Activated CD8-positive, alpha-beta memory T cell treated with anti-CD3 and anti-CD28 coated beads, Interleukin-2, amount 50 U/mL, for 1 hour (primary cell): Measurements from ENCODE around the gene PCED1A.

Source experiments
- DNase-seq: peaks from one replicate; pipeline ENCODE4 v3.0.0-alpha.2; 2020; ENCODE audit errors: extremely low read depth

Gene PCED1A

GRCh38 chr20:2804852-2805688, 35.4 kb downstream of the PCED1A start:
- no peak for DNase-seq

- DNase-seq = no peak
These were observed 36.2 kb downstream of the PCED1A start for GRCh38 chr20:2804041-2804828.

GRCh38 chr20:2801286-2801728, 39.1 kb downstream of the PCED1A start:
- DNase-seq = no peak

GRCh38 chr20:2800521-2801285, 39.8 kb downstream of the PCED1A start, which contains the start of gene CPXM1:
Gene CPXM1, minus strand, starts transcription at chr20:2800627. Its CDS starts 55 bp downstream, at chr20:2800572.
- no peak for DNase-seq

GRCh38 chr20:2799688-2800520, 40.6 kb downstream of the PCED1A start:
- no peak for DNase-seq

- no peak for DNase-seq
These were observed 41.2 kb downstream of the PCED1A start for GRCh38 chr20:2799271-2799670.

- no peak for DNase-seq
These were observed 41.6 kb downstream of the PCED1A start for GRCh38 chr20:2798814-2799213.

- no peak for DNase-seq
These were observed 42.2 kb downstream of the PCED1A start for GRCh38 chr20:2798095-2798805.

GRCh38 chr20:2797136-2797983, 43.1 kb downstream of the PCED1A start:
- no peak for DNase-seq

GRCh38 chr20:2796011-2796660, 44.3 kb downstream of the PCED1A start:
- DNase-seq = no peak

GRCh38 chr20:2795451-2795850, 45.0 kb downstream of the PCED1A start:
- no peak for DNase-seq

- no peak for DNase-seq
These were observed 45.5 kb downstream of the PCED1A start for GRCh38 chr20:2794866-2795447.

- no peak for DNase-seq
These were observed 46.2 kb downstream of the PCED1A start for GRCh38 chr20:2794202-2794748.

GRCh38 chr20:2793471-2793870, 47.0 kb downstream of the PCED1A start:
- no peak for DNase-seq
